UCSD-AML1 (cell line): ENCODE results near the gene DCAF12.
A peak's percentile ranks its signal among the peaks of the same experiment; 100 is the strongest.
"Not testable (repeated sequence)": the region's sequence is repeated elsewhere in the genome, so short reads cannot be mapped to it uniquely, and the experiment has no call there.

Source experiments
- DNase-seq: peaks from one replicate; lab custom pipeline; 2025; ENCODE audit not compliant: unreplicated experiment; lab: John Stamatoyannopoulos, UW

The DCAF12 gene

GRCh38 chr9:34069831-34070230 lies 56.7 kb downstream of the DCAF12 start:
- DNase-seq, result no peak

GRCh38 chr9:34065541-34065940 lies 61.0 kb downstream of the DCAF12 start:
- no peak for DNase-seq

GRCh38 chr9:34059954-34060353 lies 66.5 kb downstream of the DCAF12 start:
- no peak for DNase-seq

- no peak for DNase-seq
These were observed 67.2 kb downstream of the DCAF12 start for GRCh38 chr9:34059281-34059680.

GRCh38 chr9:34049630-34050384 lies 76.7 kb downstream of the DCAF12 start:
- no peak for DNase-seq

GRCh38 chr9:34048727-34049629 lies 77.5 kb downstream of the DCAF12 start, which contains the start of gene UBAP2:
Gene UBAP2, minus strand, starts transcription at chr9:34048887. Its CDS starts 31,739 bp downstream, at chr9:34017148.
- peak; percentile 97 for DNase-seq

- peak; percentile 74 for DNase-seq
These were observed 78.4 kb downstream of the DCAF12 start for GRCh38 chr9:34047864-34048726.

- peak; percentile 18 for DNase-seq
These were observed 79.6 kb downstream of the DCAF12 start for GRCh38 chr9:34046784-34047379.

GRCh38 chr9:34045903-34046302 lies 80.6 kb downstream of the DCAF12 start:
- no peak for DNase-seq

- not testable (repeated sequence) for DNase-seq
These were observed 84.4 kb downstream of the DCAF12 start for GRCh38 chr9:34042074-34042473.

- not testable (repeated sequence) for DNase-seq
These were observed 87.6 kb downstream of the DCAF12 start for GRCh38 chr9:34038851-34039250.

GRCh38 chr9:34037626-34038025 lies 88.9 kb downstream of the DCAF12 start:
- DNase-seq, result no peak

GRCh38 chr9:34036625-34037024 lies 89.9 kb downstream of the DCAF12 start:
- DNase-seq, result no peak
